Right lung (tissue), 10 donors: ENCODE data around the gene MKS1. TPM values are rescaled to one million over a fixed set of nuclear protein-coding genes. Genes with fewer than 3 reads are reported as not detected.

Experiments
- DNase-seq, 2 donors: peaks; one replicate each; pipeline ENCODE4 v3.0.0-alpha.2; 2013
- long read RNA-seq, 8 donors: transcript quantifications; one replicate each; lab custom pipeline, GENCODE V29; 2026
- polyA plus RNA-seq, 5 donors: library from polyadenylated mRNA; unstranded; fragments of 120-200 nt; gene quantifications; one replicate each; pipeline versions ENCODE4 v1.2.1 to v1.2.3, GENCODE V29; 2013; ENCODE audit warnings: inconsistent platforms in 1 of 5, low replicate concordance in 1 of 5; ENCODE audit not compliant: insufficient read length in 5 of 5, insufficient read depth in 1 of 5

Gene MKS1
- 10 to 100 TPM; 32.7 to 44.5 (median 40.4) TPM for polyA plus RNA-seq
- long read RNA-seq, donor 1, transcript MKS1-202 (18 exons, 2,397 nt): major isoform, 7 of 8 reads
- long read RNA-seq, donor 1, partial matches to known transcripts: 0 of 8 reads
- long read RNA-seq, donor 1, other reads (novel, unspliced or antisense): 0 of 8 reads
- long read RNA-seq, donor 2, partial matches to known transcripts: 0 of 6 reads
- long read RNA-seq, donor 2, other reads (novel, unspliced or antisense): 0 of 6 reads
- long read RNA-seq, donor 3, partial matches to known transcripts: 0 of 5 reads
- long read RNA-seq, donor 3, other reads (novel, unspliced or antisense): 0 of 5 reads
- long read RNA-seq, donor 4, partial matches to known transcripts: 0 of 2 reads
- long read RNA-seq, donor 4, other reads (novel, unspliced or antisense): 0 of 2 reads
- long read RNA-seq, donor 5, partial matches to known transcripts: 0 of 3 reads
- long read RNA-seq, donor 5, other reads (novel, unspliced or antisense): 0 of 3 reads
- long read RNA-seq, donor 6, partial matches to known transcripts: 0 of 5 reads
- long read RNA-seq, donor 6, other reads (novel, unspliced or antisense): 0 of 5 reads
- long read RNA-seq, donor 7, partial matches to known transcripts: 0 of 5 reads
- long read RNA-seq, donor 7, other reads (novel, unspliced or antisense): 0 of 5 reads
- long read RNA-seq, donor 8, partial matches to known transcripts: 0 of 2 reads
- long read RNA-seq, donor 8, other reads (novel, unspliced or antisense): 0 of 2 reads

DNA sequence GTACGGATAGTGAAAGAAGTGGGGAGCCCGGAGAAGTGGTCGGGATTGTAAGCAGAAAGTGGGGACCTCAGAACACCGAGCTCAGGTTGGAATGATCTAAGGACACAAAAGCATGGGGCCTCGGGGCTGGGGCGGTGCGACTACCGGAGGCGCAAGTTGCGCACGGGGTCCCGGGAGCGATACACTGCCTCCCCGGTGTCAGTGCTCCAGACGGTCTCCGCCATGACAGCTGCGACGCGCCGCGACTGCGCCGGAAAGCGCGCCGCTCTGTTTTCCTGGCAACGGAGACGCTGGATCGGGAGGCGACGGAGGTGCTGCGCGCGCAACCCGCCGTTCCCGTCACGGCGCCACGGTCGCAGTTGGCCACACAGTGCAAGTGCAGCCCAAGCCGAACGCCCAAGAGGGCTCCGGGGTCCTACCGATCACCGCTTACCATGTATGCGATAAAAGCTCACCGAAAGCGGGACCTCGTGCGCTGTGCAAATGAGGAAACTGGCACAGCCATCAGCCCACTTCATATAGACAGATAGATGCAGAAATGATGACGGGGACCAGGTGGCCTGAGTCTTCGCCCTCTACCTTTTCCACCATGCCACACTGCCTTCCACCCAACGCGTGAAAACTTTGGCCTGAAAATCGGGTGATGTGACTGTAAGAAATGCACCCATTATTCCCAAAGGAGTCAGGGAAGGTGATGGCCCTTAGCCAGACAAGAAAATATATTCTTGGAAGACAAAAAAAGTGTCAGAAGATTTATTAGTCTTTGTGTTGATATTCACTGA is at the start of gene MKS1:
TSS of gene MKS1 (minus strand) at position 249 of the 782 bp plus-strand sequence. CDS start at position 224, 25 bp downstream.
- peak; percentile 93 to 95 for DNase-seq

DNA sequence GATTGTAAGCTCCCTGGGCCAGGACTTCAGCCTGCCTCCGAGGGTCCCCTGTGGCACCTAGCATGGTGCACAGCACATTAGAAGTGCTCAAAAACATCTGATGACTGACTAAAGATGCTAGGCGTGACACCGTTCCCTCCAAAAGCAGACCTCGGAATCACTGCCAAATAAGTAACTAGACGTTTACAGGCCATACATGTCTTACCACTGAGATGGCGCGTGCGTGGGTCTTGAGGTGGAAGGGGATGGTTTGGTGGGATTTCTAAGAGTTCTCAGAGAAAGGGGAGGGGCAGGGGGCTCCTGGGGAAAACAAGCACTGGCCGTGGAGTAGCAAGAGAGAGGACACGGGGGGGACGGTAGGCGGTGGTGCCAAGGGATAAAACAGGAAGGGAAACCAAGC is 49.3 kb upstream of the MKS1 start:
- DNase-seq: no peak

DNA sequence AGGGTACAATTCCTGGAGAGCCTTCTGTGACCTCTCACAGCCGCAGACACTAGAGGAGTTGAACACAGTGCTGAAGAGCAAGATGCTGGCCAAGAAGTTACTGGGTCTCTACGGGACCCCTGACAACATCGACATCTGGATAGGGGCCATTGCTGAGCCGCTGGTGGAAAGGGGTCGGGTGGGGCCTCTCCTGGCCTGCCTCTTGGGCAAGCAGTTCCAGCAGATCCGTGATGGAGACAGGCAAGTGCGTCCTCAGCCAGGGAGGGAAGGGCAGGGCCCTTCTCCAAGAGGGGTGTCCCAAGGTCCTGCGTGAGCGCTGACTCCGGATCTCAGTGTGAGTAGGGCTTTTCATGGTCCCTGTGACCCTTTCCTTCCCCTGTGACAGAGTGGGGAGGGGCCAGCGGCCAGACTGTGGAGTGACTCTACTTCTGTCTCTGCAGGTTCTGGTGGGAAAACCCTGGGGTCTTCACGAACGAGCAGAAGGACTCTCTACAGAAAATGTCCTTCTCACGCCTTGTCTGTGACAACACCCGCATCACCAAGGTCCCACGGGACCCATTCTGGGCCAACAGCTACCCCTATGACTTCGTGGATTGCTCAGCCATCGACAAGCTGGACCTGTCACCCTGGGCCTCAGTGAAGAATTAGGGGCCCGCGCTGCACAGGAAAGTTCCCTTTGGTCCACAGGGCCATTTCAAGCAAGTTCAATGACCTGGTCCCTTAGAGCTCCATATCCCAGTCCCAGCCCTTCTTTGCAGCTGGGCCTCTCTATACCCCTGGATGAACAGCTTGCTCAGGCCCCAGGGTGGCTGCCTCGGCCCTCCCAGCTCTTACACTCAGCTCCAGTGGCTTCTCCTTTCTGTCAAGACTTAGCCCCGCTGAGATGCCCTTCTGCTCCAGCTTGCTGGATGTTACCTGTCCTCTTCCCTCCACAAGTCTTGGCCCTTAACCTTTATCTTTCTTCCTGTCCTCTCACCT is 48.6 kb upstream of the MKS1 start:
- no peak for DNase-seq

DNA sequence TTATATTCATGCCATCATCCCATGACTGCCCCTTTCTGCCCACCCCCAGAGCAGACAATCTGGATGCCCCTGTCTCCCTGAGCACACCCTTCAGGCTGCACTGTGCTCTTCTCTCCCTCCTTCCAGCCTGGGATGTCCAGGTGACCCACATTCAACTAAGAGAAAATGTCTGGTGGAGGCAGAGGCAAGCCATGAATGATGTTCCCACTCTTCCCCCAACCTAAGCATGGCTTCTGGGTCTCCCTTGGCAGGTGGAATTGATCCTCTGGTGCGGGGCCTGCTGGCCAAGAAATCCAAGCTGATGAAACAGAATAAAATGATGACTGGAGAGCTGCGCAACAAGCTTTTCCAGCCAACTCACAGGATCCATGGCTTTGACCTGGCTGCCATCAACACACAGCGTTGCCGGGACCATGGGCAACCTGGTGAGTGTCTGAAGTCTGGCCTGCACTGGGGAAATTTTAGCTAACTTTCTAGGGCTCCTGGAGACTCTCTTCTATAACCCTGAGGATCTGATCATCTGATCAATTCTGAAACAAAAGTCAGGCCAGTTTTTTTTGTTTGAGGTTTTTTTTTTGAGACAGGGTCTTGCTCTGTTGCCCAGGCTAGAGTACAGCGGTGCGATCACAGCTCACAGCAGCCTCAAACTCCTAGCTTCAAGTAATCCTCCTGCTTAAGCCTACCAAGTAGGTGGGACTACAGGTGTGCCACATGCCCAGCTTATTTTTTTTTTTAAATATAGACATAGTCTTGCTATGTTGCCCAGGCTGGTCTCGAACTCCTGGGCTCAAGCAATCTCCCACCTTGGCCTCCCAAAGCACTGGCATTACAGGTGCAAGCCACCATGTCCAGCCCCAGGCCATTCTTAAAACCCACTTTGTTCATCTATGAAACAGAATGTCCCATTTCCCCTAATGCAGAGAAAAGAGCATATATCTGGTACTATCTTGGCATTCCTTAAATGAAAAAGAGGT is 47.1 kb upstream of the MKS1 start:
- no peak for DNase-seq

DNA sequence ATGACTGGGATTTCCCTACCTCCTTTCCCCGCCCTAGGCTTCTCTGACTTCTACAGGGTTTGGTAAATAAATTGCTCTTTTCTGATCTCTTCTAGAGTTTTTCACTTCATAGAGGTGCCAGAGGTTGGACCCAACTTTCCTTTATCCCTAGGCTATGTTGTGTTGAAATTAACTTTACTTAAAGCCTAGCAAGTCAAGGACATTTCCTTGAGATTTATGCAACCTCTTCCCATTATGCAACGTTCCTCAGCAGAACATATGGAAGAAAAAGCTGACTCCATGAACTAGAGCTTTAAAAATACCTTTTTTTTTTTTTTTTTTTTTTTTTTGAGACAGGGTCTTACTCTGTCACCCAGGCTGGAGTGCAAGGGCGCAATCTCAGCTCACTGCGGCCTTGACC is 46.2 kb upstream of the MKS1 start:
- DNase-seq: no peak

DNA sequence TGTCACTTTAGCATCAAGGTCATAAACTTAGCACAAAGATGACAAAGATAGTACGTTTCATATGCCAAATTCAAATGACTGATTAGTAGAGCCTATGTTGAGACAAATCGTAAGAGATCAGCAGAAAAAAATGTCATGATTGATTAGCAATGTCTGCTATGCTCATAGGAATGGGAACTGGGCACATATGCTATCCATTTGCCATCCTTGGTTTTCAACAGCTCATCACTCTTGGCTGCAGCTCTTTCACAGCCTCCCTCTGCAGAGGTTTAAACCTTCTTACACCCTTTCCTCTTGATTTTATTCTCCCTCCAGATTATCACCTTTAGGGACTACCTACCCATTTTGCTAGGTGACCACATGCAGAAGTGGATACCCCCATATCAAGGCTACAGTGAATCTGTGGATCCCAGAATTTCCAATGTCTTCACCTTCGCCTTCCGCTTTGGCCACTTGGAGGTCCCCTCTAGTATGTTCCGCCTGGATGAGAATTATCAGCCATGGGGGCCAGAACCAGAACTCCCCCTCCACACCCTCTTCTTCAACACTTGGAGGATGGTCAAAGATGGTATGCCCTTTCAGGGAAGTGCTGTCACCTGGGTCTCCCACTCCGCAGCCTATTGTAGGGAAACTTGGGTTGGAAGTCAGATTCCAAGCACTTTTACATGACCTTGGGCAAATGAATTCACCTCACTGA is 45.5 kb upstream of the MKS1 start:
- DNase-seq: no peak

DNA sequence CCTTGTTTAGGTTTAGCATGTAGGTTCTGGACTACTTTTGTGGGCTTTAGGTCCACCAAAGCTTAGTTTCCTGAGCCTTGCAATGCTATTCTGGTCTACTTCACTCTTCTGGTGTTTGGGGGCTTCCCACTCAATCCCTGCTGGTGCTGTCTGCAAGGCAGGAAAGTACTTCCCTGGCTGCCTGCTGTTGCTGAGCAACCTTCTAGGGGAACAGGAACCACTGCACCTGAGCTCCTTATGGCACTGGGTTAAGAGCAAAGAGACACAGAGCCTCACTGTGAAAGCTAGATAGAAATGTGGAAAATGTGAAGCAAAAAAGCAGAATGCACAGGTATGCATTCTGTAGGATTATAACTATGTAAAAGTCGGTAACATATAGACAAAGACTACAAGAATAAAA is 44.7 kb upstream of the MKS1 start:
- DNase-seq: no peak

DNA sequence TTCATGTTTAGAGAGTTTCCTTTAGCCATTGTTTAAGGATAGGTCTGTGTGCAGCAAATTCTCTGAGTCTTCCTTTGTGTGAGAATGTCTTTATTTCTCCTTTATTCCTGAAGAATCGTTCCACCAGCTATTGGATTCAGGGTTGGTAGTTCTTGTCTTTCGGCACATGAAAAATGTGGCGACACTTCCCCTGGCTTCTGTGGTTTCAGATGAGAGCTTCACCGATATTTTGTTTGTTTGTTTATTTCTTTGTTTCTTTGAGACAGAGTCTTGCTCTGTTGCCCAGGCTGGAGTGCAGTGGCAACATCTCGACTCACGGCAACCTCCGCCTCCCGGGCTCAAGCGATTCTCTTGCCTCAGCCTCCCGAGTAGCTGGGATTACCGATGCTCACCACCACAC is 43.1 kb upstream of the MKS1 start:
- no peak for DNase-seq

DNA sequence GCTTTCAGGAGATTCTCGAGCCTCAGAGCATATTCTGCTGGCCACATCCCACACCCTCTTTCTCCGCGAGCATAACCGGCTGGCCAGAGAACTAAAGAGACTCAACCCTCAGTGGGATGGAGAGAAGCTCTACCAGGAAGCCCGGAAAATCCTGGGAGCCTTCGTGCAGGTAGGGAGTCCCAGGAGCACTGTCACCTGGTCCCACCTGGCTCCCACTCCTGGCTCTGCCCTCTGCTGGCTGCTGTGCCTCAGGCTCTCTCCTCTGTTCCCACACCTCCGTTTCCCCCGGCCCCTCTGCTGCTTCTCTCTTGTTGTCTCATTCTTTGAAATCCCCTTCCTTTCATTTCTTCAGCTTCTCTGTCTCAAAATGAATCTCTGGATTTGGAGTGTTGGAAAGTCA is 35.7 kb upstream of the MKS1 start:
- no peak for DNase-seq

DNA sequence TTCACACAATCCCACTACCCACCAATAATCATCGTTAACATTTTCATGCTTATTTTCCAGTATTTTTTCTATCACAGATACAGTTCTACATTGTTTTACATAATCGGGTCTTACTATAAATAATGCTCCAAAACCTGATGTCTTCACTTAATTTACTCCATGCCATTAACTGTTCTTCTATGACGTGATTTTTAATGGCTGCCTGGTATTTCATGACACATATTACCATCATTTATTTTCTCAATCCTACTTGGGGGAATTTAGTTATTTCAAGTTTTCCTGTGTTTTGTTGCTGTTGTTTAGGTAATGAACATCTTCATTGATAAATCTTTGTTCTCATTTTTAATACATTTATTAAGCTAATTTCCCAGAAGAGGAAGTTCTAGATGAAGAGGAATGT is 34.0 kb upstream of the MKS1 start:
- DNase-seq: no peak

DNA sequence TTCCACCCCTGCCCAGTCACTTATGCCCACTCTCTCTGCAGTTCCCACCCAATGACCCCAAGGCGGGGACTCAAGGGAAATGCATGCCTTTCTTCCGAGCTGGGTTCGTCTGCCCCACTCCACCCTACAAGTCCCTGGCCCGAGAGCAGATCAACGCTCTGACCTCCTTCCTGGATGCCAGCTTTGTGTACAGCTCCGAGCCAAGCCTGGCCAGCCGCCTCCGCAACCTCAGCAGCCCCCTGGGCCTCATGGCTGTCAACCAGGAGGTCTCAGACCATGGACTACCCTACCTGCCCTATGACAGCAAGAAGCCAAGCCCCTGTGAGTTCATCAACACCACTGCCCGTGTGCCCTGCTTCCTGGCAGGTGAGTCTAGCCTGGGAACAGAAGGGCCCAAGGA is 33.1 kb upstream of the MKS1 start:
- DNase-seq: no peak

DNA sequence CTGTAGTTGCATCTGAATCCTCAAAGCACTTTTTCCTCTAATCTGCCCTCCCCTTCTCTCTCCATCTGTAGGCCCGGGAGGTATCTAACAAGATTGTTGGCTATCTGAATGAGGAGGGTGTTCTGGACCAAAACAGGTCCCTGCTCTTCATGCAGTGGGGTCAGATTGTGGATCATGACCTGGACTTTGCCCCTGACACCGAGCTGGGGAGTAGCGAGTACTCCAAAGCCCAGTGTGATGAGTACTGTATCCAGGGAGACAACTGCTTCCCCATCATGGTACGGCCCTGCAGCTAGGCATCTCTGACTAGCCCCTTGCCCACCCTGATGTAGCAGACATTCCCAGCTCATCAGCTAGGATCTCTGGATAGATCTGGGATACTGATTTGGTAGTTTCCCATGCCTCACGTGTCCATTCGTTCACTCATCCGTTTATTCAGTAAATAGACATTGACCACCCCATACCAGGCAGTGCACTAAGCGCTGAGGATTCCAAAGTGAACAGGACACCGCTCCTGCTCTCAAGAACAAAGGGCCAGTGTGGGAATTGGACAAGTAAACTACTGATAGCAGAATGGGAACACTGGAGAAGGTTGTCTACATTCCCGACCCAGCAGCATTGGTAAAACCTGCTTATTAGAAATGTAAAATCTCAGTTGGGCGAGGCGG is 31.4 kb upstream of the MKS1 start:
- no peak for DNase-seq

DNA sequence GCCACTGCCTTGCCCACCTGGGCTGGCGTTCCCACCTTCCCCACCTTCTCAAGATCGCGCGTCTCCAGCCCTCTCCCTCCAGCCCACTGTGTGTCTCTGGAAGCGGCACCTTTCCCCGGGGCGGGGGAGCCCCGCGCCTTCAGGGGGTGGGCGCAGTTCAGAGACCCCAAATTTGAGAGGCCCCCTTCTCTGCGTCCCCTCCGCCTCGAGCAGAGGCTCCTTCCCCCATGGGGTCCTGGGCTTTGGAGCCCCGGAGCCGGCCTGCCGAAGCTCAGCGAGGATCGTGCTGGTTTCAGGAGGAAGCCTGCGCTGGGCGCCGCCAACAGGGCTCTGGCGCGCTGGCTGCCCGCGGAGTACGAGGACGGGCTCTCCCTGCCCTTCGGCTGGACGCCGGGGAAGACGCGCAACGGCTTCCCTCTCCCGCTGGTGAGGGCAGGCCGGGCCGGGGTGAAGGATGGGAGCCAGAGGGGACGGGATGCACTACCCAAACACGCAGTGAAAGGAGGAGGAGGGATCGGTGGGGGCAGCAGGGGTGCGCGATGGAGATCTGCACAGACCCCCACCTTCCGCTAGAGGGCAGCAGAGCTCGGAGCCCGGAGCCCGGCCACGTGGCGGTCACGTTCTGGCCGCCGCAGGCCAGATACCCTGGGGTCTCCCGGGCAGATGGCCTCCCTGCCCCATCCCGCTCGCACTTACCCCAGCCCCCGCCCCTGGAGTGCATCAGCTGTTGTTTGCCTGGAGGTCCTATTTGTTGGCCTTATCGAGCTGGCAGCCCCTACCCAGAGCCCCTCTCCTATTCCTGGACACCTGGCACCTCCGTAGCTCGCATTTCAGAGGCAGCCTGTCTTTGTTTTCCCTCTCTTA is 30.4 kb upstream of the MKS1 start:
- peak; percentile 60 to 63 for DNase-seq

DNA sequence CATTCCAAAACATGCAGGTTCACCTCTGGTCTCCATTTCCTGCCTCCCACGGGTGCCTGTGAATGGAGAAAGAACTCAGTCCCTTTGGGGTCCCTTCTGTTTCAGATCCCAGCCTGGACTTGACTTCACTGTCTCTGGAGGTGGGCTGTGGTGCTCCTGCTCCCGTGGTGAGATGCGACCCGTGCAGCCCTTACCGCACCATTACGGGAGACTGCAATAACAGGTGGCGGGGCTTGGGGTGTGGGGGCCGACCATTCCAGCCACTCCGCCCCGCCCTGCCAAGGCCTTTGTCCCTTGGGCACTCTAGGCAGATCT is 29.9 kb upstream of the MKS1 start:
- no peak for DNase-seq

DNA sequence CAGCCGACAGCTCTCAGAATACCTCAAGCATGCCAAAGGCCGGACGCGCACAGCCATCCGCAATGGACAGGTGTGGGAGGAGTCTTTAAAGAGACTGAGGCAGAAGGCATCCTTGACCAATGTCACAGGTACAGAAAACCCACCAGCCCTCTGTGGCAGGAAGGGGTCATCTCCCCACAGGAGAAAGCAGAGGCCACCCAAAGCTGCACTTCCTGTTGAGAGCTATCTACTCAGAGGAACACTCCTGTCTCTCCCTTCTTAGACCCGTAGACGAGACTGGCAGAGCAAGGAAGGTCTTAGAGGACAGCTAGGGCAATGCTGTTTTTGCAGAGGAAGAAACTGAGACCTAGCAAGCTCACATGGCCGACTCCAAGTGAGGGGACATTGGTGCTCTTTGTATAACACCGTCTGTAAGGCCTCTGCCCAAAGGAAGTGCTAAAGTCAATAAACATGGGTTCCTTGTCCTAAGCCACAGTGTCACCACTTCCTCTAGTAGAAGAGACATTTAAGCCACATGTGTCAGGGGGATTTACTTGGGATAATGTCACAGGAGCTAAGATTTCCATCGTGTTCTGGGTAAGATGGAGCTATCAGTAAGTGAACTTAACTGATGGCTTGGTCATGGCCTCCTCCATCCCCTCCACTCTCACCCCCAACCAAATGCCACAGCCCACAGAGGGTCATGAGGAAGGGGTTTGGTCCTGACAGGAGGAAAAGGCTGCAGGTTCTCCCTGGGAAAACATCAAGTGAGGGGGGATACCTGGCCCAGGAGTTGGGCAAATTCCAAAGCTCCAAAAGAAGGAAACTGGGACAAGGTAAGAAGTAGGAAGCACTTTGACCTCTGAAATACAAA is 28.7 kb upstream of the MKS1 start:
- no peak for DNase-seq

DNA sequence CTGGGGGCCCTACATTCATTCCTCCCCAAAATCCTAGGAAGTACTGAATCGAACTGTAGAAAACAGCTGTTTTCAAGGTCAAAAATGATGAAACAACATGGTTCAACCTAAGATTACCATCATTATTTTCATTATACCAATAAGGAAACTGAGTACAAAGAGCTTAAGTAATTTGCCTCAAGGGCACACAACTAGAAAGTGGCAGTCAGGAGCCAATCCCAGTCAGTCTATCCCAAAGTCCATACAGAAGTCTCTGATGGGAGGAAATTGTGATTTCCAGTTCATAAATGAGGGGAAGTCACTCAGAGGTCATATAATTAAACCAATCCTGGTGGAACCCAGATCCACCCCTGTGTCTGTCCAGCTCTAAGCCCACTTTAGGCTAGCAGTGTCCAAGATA is 27.7 kb upstream of the MKS1 start:
- no peak for DNase-seq
